Smooth muscle cell (in vitro differentiated cells): Measurements from ENCODE around the gene ULK3. TPM values are rescaled to one million over a fixed set of nuclear protein-coding genes. Genes with fewer than 3 reads are reported as not detected.

Source experiments
- DNase-seq: peaks from one replicate; lab custom pipeline; 2025; ENCODE audit not compliant: unreplicated experiment; lab: John Stamatoyannopoulos, UW
- H2AFZ ChIP-seq: fragments of 200-600 bp; sonication (generic); 2 replicates; pipeline ENCODE4 v1.6.0; 2016; ENCODE audit warnings: antibody characterized with exemption, low read depth, mild to moderate bottlenecking
- H3F3A ChIP-seq: fragments of 200-600 bp; sonication (generic); 2 replicates; pipeline ENCODE4 v1.6.0; 2017; ENCODE audit warnings: antibody characterized with exemption, low read depth
- H3K27ac ChIP-seq: fragments of 200-600 bp; sonication (generic); 2 replicates; pipeline ENCODE4 v1.5.1; 2016; ENCODE audit warnings: low read depth, mild to moderate bottlenecking
- H3K27me3 ChIP-seq: fragments of 200-600 bp; sonication (generic); 2 replicates; pipeline ENCODE4 v1.6.1; 2016; ENCODE audit warnings: low read depth, mild to moderate bottlenecking
- H3K36me3 ChIP-seq: fragments of 200-600 bp; sonication (generic); 2 replicates; pipeline ENCODE4 v1.5.1; 2016; ENCODE audit warnings: low read depth
- H3K4me1 ChIP-seq: fragments of 200-600 bp; sonication (generic); 2 replicates; pipeline ENCODE4 v1.5.1; 2016; ENCODE audit warnings: low read depth
- H3K4me2 ChIP-seq: fragments of 200-600 bp; sonication (generic); 2 replicates; pipeline ENCODE4 v1.6.0; 2016; ENCODE audit warnings: mild to moderate bottlenecking
- H3K4me3 ChIP-seq: fragments of 200-600 bp; sonication (generic); 2 replicates; pipeline ENCODE4 v1.5.1; 2016; ENCODE audit warnings: mild to moderate bottlenecking
- H3K79me2 ChIP-seq: fragments of 200-600 bp; sonication (generic); 2 replicates; pipeline ENCODE4 v1.6.0; 2016; ENCODE audit warnings: low read depth, mild to moderate bottlenecking
- H3K9ac ChIP-seq: fragments of 200-600 bp; sonication (generic); 2 replicates; pipeline ENCODE4 v1.6.0; 2016; ENCODE audit warnings: low read depth
- H3K9me3 ChIP-seq: fragments of 200-600 bp; sonication (generic); replicated peaks from 2 replicates; pipeline ENCODE4 v1.5.1; 2016; ENCODE audit warnings: low read depth
- H4K20me1 ChIP-seq: fragments of 200-600 bp; sonication (generic); 2 replicates; pipeline ENCODE4 v1.6.0; 2016; ENCODE audit warnings: low read depth
- CTCF ChIP-seq: fragments of 200-600 bp; sonication (generic); IDR thresholded peaks from 2 replicates; pipeline ENCODE4 v1.5.1; 2017; ENCODE audit warnings: borderline replicate concordance, mild to moderate bottlenecking, antibody characterized with exemption; ENCODE audit not compliant: insufficient read depth, poor library complexity, severe bottlenecking
- WGBS: methylation state at CpG from one replicate; pipeline ENCODE4 v1.1.7; 2016; ENCODE audit warnings: low lambda C conversion rate; 5-methylcytosine and 5-hydroxymethylcytosine counted together
- polyA plus RNA-seq: library from polyadenylated mRNA; unstranded; fragments of >200 nt; fragmentation: Nextera tagmentation; extraction: Ambion mirVana; gene quantifications from 2 replicates; pipeline ENCODE4 v1.2.1, GENCODE V29; 2016
- total RNA-seq: library from RNA; depleted of rRNA; stranded (reverse); fragments of >200 nt; gene quantifications from 2 replicates; pipeline ENCODE4 v1.2.3, GENCODE V29; 2014

Gene ULK3
- total and polyA plus RNA-seq, 2 experiments from 2014 or later = 14.2 to 20.8 TPM

DNA sequence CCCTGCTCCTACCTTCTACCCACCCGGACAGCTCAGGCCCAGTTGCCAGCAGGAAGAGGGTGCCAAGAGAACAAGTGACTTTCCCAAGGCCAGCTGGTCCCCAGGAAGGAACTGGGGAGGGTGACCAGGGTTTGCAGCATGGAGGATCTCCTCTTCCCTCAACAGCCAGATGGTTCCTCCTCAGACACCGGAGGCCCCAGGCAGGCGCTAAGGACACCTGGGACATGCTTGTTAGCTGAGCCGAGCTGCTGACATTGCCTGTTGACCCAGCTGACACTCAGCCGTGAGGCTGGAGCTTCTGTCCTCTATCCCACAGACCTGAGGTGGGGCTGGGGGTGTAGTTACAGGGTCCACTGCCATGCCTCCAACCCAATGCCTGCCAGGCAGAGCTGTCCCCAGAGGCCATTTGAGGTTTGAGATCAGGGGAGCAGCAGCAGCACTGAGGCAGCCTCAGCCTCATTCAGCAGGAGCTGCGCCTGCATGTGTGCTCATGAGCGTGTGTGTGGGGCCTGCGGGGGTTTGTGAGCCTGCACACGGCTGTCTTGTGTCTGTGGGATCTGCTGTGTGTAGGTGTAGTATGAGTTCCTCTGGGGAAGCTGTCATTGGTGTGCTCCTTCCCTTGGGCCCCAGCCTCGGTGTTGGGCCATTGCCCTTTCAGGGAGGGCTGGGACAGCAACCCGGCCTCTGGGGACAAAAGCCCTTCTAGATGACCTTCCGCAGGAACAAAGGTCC, 9.4 kb downstream of the ULK3 start:
- no peaks in the 10 kb centered on the region for H3K9me3 ChIP-seq
- H2AFZ ChIP-seq = no peak overlapping the region
- DNase-seq = no peak
- H3F3A ChIP-seq = no peaks in the 10 kb centered on the region
- WGBS = 91% methylated on average over 12 of the region's 12 CpGs
- no peak overlapping the region for H3K9ac ChIP-seq
- peaks cover 11% of the 10 kb centered on the region for H3K27me3 ChIP-seq
- no peaks in the 10 kb centered on the region for H3K4me1 ChIP-seq
- H3K4me2 ChIP-seq = no peak overlapping the region
- no peak for TF ChIP-seq CTCF
- no peaks in the 10 kb centered on the region for H3K36me3 ChIP-seq
- no peak overlapping the region for H3K27ac ChIP-seq
- H3K4me3 ChIP-seq = no peak overlapping the region
- H3K79me2 ChIP-seq = no peaks in the 10 kb centered on the region
- no peaks in the 10 kb centered on the region for H4K20me1 ChIP-seq

DNA sequence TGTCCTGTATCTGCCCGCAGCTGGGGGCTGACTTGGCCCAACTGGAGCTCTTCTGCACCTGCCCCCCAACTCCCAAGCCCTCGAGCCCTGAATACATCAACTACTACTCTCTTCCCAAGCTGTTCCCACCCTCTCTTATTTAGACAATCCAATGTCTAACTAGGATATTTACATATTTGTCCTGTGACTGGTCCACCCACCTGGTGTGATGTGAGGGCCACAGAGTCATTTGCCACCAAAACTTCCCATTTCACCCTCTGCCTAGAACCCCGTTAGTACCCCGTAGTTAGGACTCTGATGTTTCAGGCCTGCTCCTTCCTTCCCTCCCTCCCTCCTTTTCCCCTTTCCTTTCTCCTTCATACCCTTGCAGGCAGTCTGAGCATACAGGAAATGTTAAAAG, 10.1 kb downstream of the ULK3 start:
- Histone ChIP-seq H3K9me3 (no peaks in the 10 kb centered on the region), H3K9ac (no peak overlapping the region), H3K27ac (no peak overlapping the region), H3K79me2 (no peaks in the 10 kb centered on the region), H4K20me1 (no peaks in the 10 kb centered on the region), H3K27me3 (peaks cover 18% of the 10 kb centered on the region), H3K4me3 (no peak overlapping the region), H2AFZ (no peak overlapping the region), H3F3A (no peaks in the 10 kb centered on the region), H3K36me3 (no peaks in the 10 kb centered on the region), H3K4me1 (no peaks in the 10 kb centered on the region), H3K4me2 (no peak overlapping the region)
- no peak for DNase-seq
- TF ChIP-seq CTCF = no peak
- 90% methylated on average over 4 of the region's 4 CpGs for WGBS

- H3K27me3 ChIP-seq = peaks cover 27% of the 10 kb centered on the region
- H3K9ac ChIP-seq = no peak overlapping the region
- H4K20me1 ChIP-seq = no peaks in the 10 kb centered on the region
- no peak for TF ChIP-seq CTCF
- no peaks in the 10 kb centered on the region for H3K9me3 ChIP-seq
- H2AFZ ChIP-seq = no peak overlapping the region
- no peak overlapping the region for H3K4me2 ChIP-seq
- H3K27ac ChIP-seq = no peak overlapping the region
- H3K4me3 ChIP-seq = no peak overlapping the region
- H3F3A ChIP-seq = no peaks in the 10 kb centered on the region
- H3K36me3 ChIP-seq = no peaks in the 10 kb centered on the region
- H3K4me1 ChIP-seq = no peaks in the 10 kb centered on the region
- no peak for DNase-seq
- 82% methylated on average over 15 of the region's 15 CpGs for WGBS
- H3K79me2 ChIP-seq = no peaks in the 10 kb centered on the region
Measured at GRCh38 chr15:74831813-74832495, 11.0 kb downstream of the ULK3 start.
